ENCODE results near the gene HOXD11.

DNA sequence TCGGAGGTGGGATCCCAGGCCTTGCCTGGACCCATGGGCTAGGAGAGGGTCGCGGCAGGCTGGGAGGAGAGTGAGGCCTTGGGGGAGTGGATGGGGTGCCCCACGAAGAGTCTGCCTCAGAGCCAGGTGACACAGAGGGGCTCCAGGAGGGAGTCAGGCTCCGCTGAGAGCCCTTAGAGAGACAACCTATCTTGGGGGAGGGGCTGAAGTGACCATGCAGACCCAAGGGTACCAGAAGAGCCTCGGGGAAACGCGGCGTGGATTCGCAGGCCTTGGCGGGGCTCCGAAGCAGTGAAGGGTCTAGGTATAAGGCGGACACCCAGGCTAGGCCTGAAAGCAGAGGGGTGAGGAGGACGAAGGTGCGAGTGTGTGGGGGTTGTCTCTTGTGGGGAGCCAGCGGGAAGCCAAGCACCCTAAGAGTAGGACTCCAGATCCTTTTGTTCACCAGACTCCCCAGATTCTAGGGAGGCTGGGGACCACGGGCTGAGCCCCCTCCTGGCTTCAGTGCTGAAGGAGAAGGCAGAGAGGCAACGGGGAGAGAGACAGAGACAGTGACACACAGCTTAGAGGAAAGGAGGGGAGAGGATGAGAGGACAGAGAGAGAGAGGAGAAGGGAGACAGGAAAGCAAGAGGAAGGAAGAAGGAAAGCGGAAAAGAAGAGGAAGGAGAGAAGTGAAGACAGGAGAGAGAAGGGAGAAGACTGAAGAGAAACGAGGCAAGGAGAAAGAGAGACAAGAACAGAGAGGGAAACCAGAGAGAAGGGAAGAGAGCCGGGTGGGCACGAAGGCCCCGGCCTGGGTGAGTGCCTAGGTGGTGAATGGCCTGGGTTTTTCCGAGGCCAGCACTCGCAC is 1.1 kb upstream of the HOXD11 start:
- no peak for TF ChIP-seq EZH2 (IDR thresholded peaks at IDR 0.05; ENCODE audit: borderline replicate concordance, low read depth, low read length, severe bottlenecking)
- TF ChIP-seq, protein P1, sequence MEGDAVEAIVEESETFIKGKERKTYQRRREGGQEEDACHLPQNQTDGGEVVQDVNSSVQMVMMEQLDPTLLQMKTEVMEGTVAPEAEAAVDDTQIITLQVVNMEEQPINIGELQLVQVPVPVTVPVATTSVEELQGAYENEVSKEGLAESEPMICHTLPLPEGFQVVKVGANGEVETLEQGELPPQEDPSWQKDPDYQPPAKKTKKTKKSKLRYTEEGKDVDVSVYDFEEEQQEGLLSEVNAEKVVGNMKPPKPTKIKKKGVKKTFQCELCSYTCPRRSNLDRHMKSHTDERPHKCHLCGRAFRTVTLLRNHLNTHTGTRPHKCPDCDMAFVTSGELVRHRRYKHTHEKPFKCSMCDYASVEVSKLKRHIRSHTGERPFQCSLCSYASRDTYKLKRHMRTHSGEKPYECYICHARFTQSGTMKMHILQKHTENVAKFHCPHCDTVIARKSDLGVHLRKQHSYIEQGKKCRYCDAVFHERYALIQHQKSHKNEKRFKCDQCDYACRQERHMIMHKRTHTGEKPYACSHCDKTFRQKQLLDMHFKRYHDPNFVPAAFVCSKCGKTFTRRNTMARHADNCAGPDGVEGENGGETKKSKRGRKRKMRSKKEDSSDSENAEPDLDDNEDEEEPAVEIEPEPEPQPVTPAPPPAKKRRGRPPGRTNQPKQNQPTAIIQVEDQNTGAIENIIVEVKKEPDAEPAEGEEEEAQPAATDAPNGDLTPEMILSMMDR (IDR thresholded peaks at IDR 0.05; ENCODE audit: borderline replicate concordance, extremely low read depth, low read length, poor library complexity, severe bottlenecking), result no peak

All from DND-41 (cell line).